Aorta (tissue), 5 donors: Measurements from ENCODE around the gene TMEM114. TPM values are rescaled to one million over a fixed set of nuclear protein-coding genes. Genes with fewer than 3 reads are reported as not detected.
A peak's percentile ranks its signal among the peaks of the same experiment; 100 is the strongest.

ENCODE experiments used
- ATAC-seq: fragments of 200-7000 bp; cut with Tn5 transposase; one replicate; pipeline ENCODE4 v1.9.1; 2022; ENCODE audit warnings: moderate library complexity; ENCODE audit not compliant: low FRiP score
- DNase-seq, 2 donors: peaks; one replicate each; pipeline ENCODE4 v3.0.0-alpha.2; 2020
- H3K27ac ChIP-seq, 2 donors: one replicate each; pipeline ENCODE4 v1.5.1; 2013; ENCODE audit warnings: low read length in 2 of 2, mild to moderate bottlenecking in 2 of 2, moderate library complexity in 2 of 2, control low read depth in 1 of 2, inconsistent platforms in 1 of 2, low read depth in 1 of 2
- H3K27me3 ChIP-seq, 2 donors: one replicate each; pipeline ENCODE4 v1.6.1; 2013; ENCODE audit warnings: control low read depth in 1 of 2, low read length in 1 of 2, mild to moderate bottlenecking in 1 of 2, moderate library complexity in 1 of 2; ENCODE audit not compliant: insufficient read depth in 2 of 2, control insufficient read depth in 1 of 2
- H3K36me3 ChIP-seq, 2 donors: one replicate each; pipeline ENCODE4 v1.6.1; 2013; ENCODE audit warnings: control low read depth in 1 of 2, low read length in 1 of 2, mild to moderate bottlenecking in 1 of 2; ENCODE audit not compliant: insufficient read depth in 2 of 2, control insufficient read depth in 1 of 2
- H3K4me1 ChIP-seq, 2 donors: one replicate each; pipeline ENCODE4 v1.6.1; 2013; ENCODE audit warnings: low read length in 2 of 2, control low read depth in 1 of 2, mild to moderate bottlenecking in 1 of 2, moderate library complexity in 1 of 2; ENCODE audit not compliant: insufficient read depth in 2 of 2, control insufficient read depth in 1 of 2
- H3K4me3 ChIP-seq, 2 donors: one replicate each; pipeline ENCODE4 v1.5.1; 2013; ENCODE audit warnings: low read length in 2 of 2, control low read depth in 1 of 2, mild to moderate bottlenecking in 1 of 2
- H3K9me3 ChIP-seq: one replicate; pipeline ENCODE4 v1.6.1; 2013; ENCODE audit warnings: mild to moderate bottlenecking, low read length; ENCODE audit not compliant: control insufficient read depth
- WGBS, 2 donors: extraction: QIAGEN DNeasy Blood & Tissue Kit; methylation state at CpG; one replicate each; pipeline ENCODE4 v1.1.7; 2013; 5-methylcytosine and 5-hydroxymethylcytosine counted together
- intact Hi-C, 2 donors: fragments of 100-400 bp; cut with DNase I; formaldehyde crosslinking; loops; one replicate each; pipeline versions ENCODE4 v1.14.2 to v1.15.0; 2022
- long read RNA-seq, 2 donors: library from polyadenylated mRNA; unstranded; transcript quantifications; one replicate each; pipeline ENCODE4 v2.0.0, GENCODE V29; 2020 to 2021
- polyA plus RNA-seq, 2 donors: library from polyadenylated mRNA; stranded (reverse); fragments of 200-250 nt; gene quantifications; one replicate each; pipeline ENCODE4 v1.2.3, GENCODE V29; 2013
- total RNA-seq, 2 donors: library from RNA; stranded (reverse); fragmentation: NEBNext Ultra II Directional; extraction: Animal tissue kit (Norgen Biotek cat#: 25700); gene quantifications; one replicate each; pipeline ENCODE4 v1.2.1, GENCODE V29; 2021
- donor health status: healthy with polysubstance abuse.
- donor health status: Bipolar disorder and iron deficiency.
- donor health status: DM: no; HTN: no; CAD: no.
- donor health status: DM: no; HTN: no; CAD: no.
- donor health status: DM: yes; HTN: yes; CAD: no.

TMEM114 gene
- not detected for total RNA-seq
- polyA plus RNA-seq, result not detected
- long read RNA-seq, donor 1, partial matches to known transcripts, result 0 of 1 reads
- long read RNA-seq, donor 1, other reads (novel, unspliced or antisense), result 1 of 1 reads
- long read RNA-seq, donor 2, result 0 reads

DNA sequence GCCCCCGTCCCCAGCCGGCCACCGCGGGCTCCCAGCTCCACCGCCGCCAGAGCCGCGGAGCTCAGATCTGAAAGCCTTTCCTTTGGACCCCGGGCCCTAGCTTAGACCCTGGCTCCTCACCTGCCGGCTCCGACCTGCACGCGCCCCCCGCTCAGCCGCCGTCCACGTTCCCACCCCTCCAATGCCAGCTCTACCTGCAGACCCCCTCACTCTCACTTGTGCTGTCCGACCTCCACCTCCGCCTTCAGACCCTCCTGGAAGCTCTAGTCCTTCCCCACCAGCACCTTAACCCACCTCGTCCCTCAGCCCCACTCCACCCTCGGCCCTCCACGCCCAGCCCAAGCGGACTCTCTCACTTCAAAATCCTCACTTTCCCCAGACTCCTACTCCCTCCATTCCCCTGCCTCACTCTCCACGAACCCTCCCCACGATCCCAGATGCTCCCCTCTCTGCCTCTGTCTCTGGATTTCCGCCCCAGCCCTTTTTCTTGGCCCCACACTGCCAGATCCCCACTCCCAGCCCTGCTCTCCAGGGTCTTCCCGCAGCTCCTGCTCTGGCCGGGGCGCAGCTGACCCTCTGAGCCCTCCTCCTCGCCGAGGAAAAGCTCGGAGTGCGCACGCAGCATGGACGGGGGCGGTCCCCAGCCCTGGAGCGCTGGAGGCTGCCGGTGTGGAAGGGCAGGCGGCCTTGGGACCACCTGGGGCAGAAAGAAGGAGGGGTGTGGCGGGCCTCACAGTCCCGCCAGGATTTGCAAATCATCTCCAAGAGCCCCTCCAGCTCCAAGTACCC, at the start of gene TMEM114:
TSS of gene TMEM114 (minus strand) at position 612 of the 789 bp plus-strand sequence. CDS start 673 bp downstream, outside the sequence.
- Histone ChIP-seq H3K4me1 (no peaks in the 10 kb centered on the region), H3K36me3 (no peaks in the 10 kb centered on the region), H3K9me3 (no peaks in the 10 kb centered on the region), H3K27me3 (no peaks in the 10 kb centered on the region), H3K4me3 (peak within 1 kb of the TSS; percentile 0 to 5), H3K27ac (no peak within 1 kb of the TSS)
- WGBS, 2 donors, result 2 to 3% methylated on average over 41 of the region's 41 CpGs
- DNase-seq, result no peak
- intact Hi-C loops, result no loop called here
- ATAC-seq, result no peak

GRCh38 chr16:8639694-8640093, 49.4 kb upstream of the TMEM114 start:
- no peak for DNase-seq
- no peaks in the 10 kb centered on the region for H3K4me1 ChIP-seq
- 74 to 81% methylated on average over 12 to 13 of the region's 13 CpGs for WGBS, 2 donors
- intact Hi-C loops, result no loop called here
- H3K4me3 ChIP-seq, result no peak overlapping the region
- no peak for ATAC-seq
- peaks cover 0 to 19% of the 10 kb centered on the region in 2 donors for H3K36me3 ChIP-seq
- H3K9me3 ChIP-seq, result no peaks in the 10 kb centered on the region
- H3K27ac ChIP-seq, result no peak overlapping the region
- no peaks in the 10 kb centered on the region for H3K27me3 ChIP-seq

DNA sequence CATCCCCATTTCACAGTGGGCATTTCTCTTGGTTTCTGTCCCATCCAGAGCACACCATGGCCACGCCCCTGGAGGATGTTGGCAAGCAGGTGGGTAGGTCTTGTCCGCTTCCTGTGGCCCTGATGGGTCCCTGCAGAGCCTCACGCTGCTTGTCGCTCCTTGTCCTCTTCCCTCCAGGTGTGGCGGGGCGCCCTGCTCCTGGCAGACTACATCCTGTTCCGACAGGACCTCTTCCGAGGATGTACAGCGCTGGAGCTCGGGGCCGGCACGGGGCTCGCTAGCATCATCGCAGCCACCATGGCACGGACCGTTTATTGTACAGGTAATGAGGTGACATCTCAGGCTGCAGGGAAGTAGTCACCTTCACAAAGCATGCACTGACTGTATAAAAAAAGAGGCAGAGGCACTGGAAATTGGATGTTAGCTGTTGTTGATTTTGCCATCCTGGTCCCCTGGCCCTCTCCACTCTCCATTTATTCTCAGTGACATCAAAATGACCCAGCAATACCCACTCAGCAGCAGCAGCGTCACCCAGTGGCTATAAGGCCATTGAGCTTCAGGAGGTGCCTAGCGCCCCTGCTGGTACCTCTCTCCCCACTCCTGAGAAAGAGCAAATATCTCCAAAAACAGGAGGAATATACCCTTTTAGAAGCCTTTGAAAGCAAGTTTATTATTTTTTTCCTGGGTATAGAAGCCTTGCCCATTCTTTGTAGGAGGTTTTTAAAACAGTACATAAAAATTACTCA, 44.9 kb upstream of the TMEM114 start:
- WGBS, 2 donors, result 78 to 80% methylated on average over 18 of the region's 18 CpGs
- Histone ChIP-seq H3K4me1 (no peaks in the 10 kb centered on the region), H3K4me3 (no peak overlapping the region), H3K36me3 (peaks cover 0 to 9% of the 10 kb centered on the region in 2 donors), H3K27me3 (no peaks in the 10 kb centered on the region), H3K27ac (no peak overlapping the region), H3K9me3 (no peaks in the 10 kb centered on the region)
- ATAC-seq, result no peak
- no peak for DNase-seq
- intact Hi-C loops, result no loop called here

- intact Hi-C loops, result no loop called here
- no peaks in the 10 kb centered on the region for H3K27me3 ChIP-seq
- DNase-seq (peak in 1 of 2 donors; percentile 76), ATAC-seq (peak; percentile 61)
- no peaks in the 10 kb centered on the region for H3K9me3 ChIP-seq
- 82 to 84% methylated on average over 5 of the region's 5 CpGs for WGBS, 2 donors
- no peak overlapping the region for H3K4me3 ChIP-seq
- H3K36me3 ChIP-seq, result peaks cover 0 to 13% of the 10 kb centered on the region in 2 donors
- H3K4me1 ChIP-seq, result no peaks in the 10 kb centered on the region
- no peak overlapping the region for H3K27ac ChIP-seq
Measured at GRCh38 chr16:8632675-8633182, 42.4 kb upstream of the TMEM114 start.

DNA sequence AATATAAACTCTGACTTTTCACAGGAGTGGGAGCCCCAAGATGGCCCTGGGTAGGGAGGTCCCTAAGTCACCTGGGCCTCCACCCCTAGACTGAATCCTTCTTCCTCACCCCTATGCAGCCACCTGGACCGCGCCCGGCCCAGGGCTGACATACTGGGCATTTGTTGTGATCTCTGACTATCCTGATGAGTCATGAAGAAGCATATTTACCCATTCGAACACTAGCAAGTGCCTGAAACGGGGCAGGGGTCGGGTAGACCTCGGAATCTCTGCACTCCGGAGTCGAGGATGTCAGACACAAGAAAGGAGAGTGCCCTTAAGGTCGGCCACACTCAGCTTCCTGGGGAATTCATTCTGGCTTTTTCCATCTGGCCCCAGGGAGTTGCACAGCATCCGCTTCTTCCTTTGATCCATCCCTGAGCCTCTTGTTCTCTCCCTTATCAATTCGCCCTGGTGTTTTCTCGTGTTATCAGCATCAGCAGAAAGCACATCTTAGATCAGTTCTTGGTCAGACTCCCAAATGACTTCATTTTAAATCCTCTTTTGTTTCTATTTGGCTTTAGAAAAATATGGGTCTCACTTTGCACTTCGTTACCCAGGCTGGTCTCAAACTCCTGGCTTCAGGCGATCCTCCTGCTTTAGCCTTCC, 41.6 kb upstream of the TMEM114 start:
- peaks cover 0 to 16% of the 10 kb centered on the region in 2 donors for H3K36me3 ChIP-seq
- WGBS, 2 donors, result 67 to 69% methylated on average over 15 of the region's 15 CpGs
- ATAC-seq, result no peak

GRCh38 chr16:8631373-8631772, 41.1 kb upstream of the TMEM114 start:
- intact Hi-C loops, result no loop called here
- DNase-seq (no peak), ATAC-seq (no peak)
- 74% methylated on average over 9 of the region's 9 CpGs for WGBS, 2 donors
- Histone ChIP-seq H3K36me3 (peaks cover 0 to 16% of the 10 kb centered on the region in 2 donors), H3K27ac (no peak overlapping the region), H3K9me3 (no peaks in the 10 kb centered on the region), H3K4me3 (no peak overlapping the region), H3K27me3 (no peaks in the 10 kb centered on the region), H3K4me1 (no peaks in the 10 kb centered on the region)

More for the DNA sequence above, 41.6 kb upstream of the TMEM114 start:
- H3K27me3 ChIP-seq, result no peaks in the 10 kb centered on the region
- H3K9me3 ChIP-seq, result no peaks in the 10 kb centered on the region
- DNase-seq, result no peak
- no peak overlapping the region for H3K4me3 ChIP-seq
- H3K27ac ChIP-seq, result no peak overlapping the region
- no peaks in the 10 kb centered on the region for H3K4me1 ChIP-seq
- intact Hi-C loops, result no loop called here

GRCh38 chr16:8630255-8630953, 40.1 kb upstream of the TMEM114 start:
- intact Hi-C loops, result no loop called here
- DNase-seq (no peak), ATAC-seq (no peak)
- Histone ChIP-seq H3K4me1 (no peaks in the 10 kb centered on the region), H3K9me3 (no peaks in the 10 kb centered on the region), H3K4me3 (no peak overlapping the region), H3K27me3 (no peaks in the 10 kb centered on the region), H3K36me3 (peaks cover 3 to 19% of the 10 kb centered on the region in 2 donors), H3K27ac (no peak overlapping the region)
- 87 to 90% methylated on average over 11 of the region's 11 CpGs for WGBS, 2 donors
